IMR-90 (cell line): Measurements from ENCODE around the gene BCAS1. TPM values are rescaled to one million over a fixed set of nuclear protein-coding genes. Genes with fewer than 3 reads are reported as not detected.

Source experiments
- ATAC-seq: fragments of 200-7000 bp; cut with Tn5 transposase; 2 replicates; pipeline ENCODE4 v1.9.1; 2020; ENCODE audit warnings: low read depth, mild to moderate bottlenecking, moderate library complexity
- BruUV-seq: library from RNA; stranded (reverse); fragments of 400-500 nt; replicated peaks from 2 replicates; lab custom pipeline; 2021; lab: Mats Ljungman, UMichigan
- CTCF ChIA-PET: fragments of 300-600 bp; formaldehyde crosslinking; extraction: SDS; loops from one replicate; lab custom pipeline; 2021; ENCODE audit warnings: antibody characterized with exemption; lab: Yijun Ruan, JAX
- POLR2A ChIA-PET: fragments of 300-600 bp; sonication (Branson Sonifier 250); formaldehyde crosslinking; loops from one replicate; lab custom pipeline; 2022; ENCODE audit warnings: antibody characterized with exemption; ENCODE audit not compliant: unreplicated experiment; lab: Charles Lee
- DNase-seq: peaks from one replicate; pipeline ENCODE4 v3.0.0; 2013
- H2AFZ ChIP-seq: replicated peaks from 2 replicates; pipeline ENCODE3; 2013; ENCODE audit warnings: low read length, mild to moderate bottlenecking; ENCODE audit not compliant: poor library complexity
- H2AK5ac ChIP-seq: 2 replicates; pipeline ENCODE4 v1.6.1; 2013; ENCODE audit warnings: low read depth, low read length, inconsistent platforms
- H2AK9ac ChIP-seq: replicated peaks from 2 replicates; pipeline ENCODE3; 2013; ENCODE audit warnings: mild to moderate bottlenecking, low read depth, low read length, moderate library complexity; ENCODE audit not compliant: poor library complexity
- H2BK120ac ChIP-seq: 2 replicates; pipeline ENCODE4 v1.6.1; 2013; ENCODE audit warnings: low read depth, low read length, inconsistent platforms
- H2BK15ac ChIP-seq: 3 replicates; pipeline ENCODE4 v1.6.1; 2013; ENCODE audit warnings: low read depth, low read length, inconsistent platforms
- H2BK20ac ChIP-seq: 2 replicates; pipeline ENCODE4 v1.6.1; 2013; ENCODE audit warnings: low read depth, mild to moderate bottlenecking, inconsistent platforms, low read length, moderate library complexity
- H2BK5ac ChIP-seq: 2 replicates; pipeline ENCODE4 v1.6.1; 2013; ENCODE audit warnings: mild to moderate bottlenecking, low read depth, low read length, inconsistent platforms; ENCODE audit not compliant: poor library complexity, severe bottlenecking
- H3K14ac ChIP-seq: replicated peaks from 2 replicates; pipeline ENCODE4 v1.6.1; 2013; ENCODE audit warnings: low read depth, low read length, inconsistent platforms
- H3K18ac ChIP-seq: 2 replicates; pipeline ENCODE4 v1.6.1; 2013; ENCODE audit warnings: low read depth, low read length, control low read depth
- H3K23ac ChIP-seq: 2 replicates; pipeline ENCODE4 v1.6.1; 2013; ENCODE audit warnings: low read depth, low read length, inconsistent platforms
- H3K27ac ChIP-seq: 2 replicates; pipeline ENCODE4 v1.5.1; 2013; ENCODE audit warnings: mild to moderate bottlenecking, control low read depth, low read length; ENCODE audit not compliant: insufficient read depth
- H3K27me3 ChIP-seq: 2 replicates; pipeline ENCODE4 v1.6.1; 2013; ENCODE audit warnings: low read length; ENCODE audit not compliant: control insufficient read depth, insufficient read depth
- H3K36me3 ChIP-seq: 2 replicates; pipeline ENCODE4 v1.6.1; 2013; ENCODE audit warnings: low read length, mixed read lengths; ENCODE audit not compliant: control insufficient read depth, insufficient read depth
- H3K4ac ChIP-seq: 2 replicates; pipeline ENCODE4 v1.6.1; 2013; ENCODE audit warnings: low read depth, low read length, inconsistent platforms
- H3K4me1 ChIP-seq: 2 replicates; pipeline ENCODE4 v1.6.1; 2013; ENCODE audit warnings: low read length, mixed read lengths; ENCODE audit not compliant: control insufficient read depth, insufficient read depth
- H3K4me2 ChIP-seq: 2 replicates; pipeline ENCODE4 v1.6.1; 2013; ENCODE audit warnings: low read depth, mild to moderate bottlenecking, control low read depth, low read length, moderate library complexity
- H3K4me3 ChIP-seq: 2 replicates; pipeline ENCODE4 v1.5.1; 2013; ENCODE audit warnings: low read depth, mild to moderate bottlenecking, control low read depth, low read length, moderate library complexity; ENCODE audit not compliant: insufficient read depth
- H3K56ac ChIP-seq: 2 replicates; pipeline ENCODE4 v1.6.1; 2013; ENCODE audit warnings: low read length, inconsistent platforms; ENCODE audit not compliant: insufficient read depth; ENCODE audit errors: extremely low read depth
- H3K79me1 ChIP-seq, 2 experiments: 2 replicates each; pipeline ENCODE4 v1.6.1; 2013; ENCODE audit warnings: low read length in 2 of 2, inconsistent platforms in 1 of 2, low read depth in 1 of 2
- H3K9ac ChIP-seq: 2 replicates; pipeline ENCODE4 v1.6.1; 2013; ENCODE audit warnings: low read depth, low read length, control low read depth
- H3K9me1 ChIP-seq: 2 replicates; pipeline ENCODE4 v1.6.1; 2013; ENCODE audit warnings: low read length, inconsistent platforms; ENCODE audit not compliant: insufficient read depth
- H3K9me3 ChIP-seq: 2 replicates; pipeline ENCODE4 v1.6.1; 2013; ENCODE audit warnings: low read length; ENCODE audit not compliant: control insufficient read depth, insufficient read depth
- H4K20me1 ChIP-seq: 2 replicates; pipeline ENCODE4 v1.6.1; 2013; ENCODE audit warnings: low read length, inconsistent platforms; ENCODE audit not compliant: insufficient read depth
- H4K5ac ChIP-seq: 2 replicates; pipeline ENCODE4 v1.6.1; 2013; ENCODE audit warnings: mild to moderate bottlenecking, low read depth, low read length, control low read depth
- H4K8ac ChIP-seq, 2 experiments: 2 replicates each; pipeline ENCODE4 v1.6.1; 2013; ENCODE audit warnings: low read depth in 2 of 2, low read length in 2 of 2, control low read depth in 1 of 2, inconsistent platforms in 1 of 2
- H4K91ac ChIP-seq: 2 replicates; pipeline ENCODE4 v1.6.1; 2013; ENCODE audit warnings: low read depth, low read length, inconsistent platforms; ENCODE audit not compliant: insufficient read depth
- BHLHE40 ChIP-seq: fragments of 150-350 bp; IDR thresholded peaks from 2 replicates; pipeline ENCODE4 v1.6.1; 2016; ENCODE audit warnings: mild to moderate bottlenecking, low read depth, low read length
- CEBPB ChIP-seq: IDR thresholded peaks from 2 replicates; pipeline ENCODE4 v1.6.1; 2012; ENCODE audit warnings: low read depth, low read length, improper control_type of control experiment
- CHD1 ChIP-seq: IDR thresholded peaks from 2 replicates; pipeline ENCODE4 v1.6.1; 2012; ENCODE audit warnings: low read depth, low read length, improper control_type of control experiment
- ELK1 ChIP-seq: fragments of 150-350 bp; IDR thresholded peaks from 2 replicates; pipeline ENCODE4 v1.6.1; 2016; ENCODE audit warnings: low read depth, mild to moderate bottlenecking, low read length, moderate library complexity, borderline replicate concordance
- FOS ChIP-seq: fragments of 150-350 bp; IDR thresholded peaks from 2 replicates; pipeline ENCODE4 v1.6.1; 2016; ENCODE audit warnings: low read depth, low read length
- MAFK ChIP-seq: IDR thresholded peaks from 2 replicates; pipeline ENCODE4 v1.6.1; 2012; ENCODE audit warnings: low read depth, low read length, improper control_type of control experiment
- MAZ ChIP-seq: IDR thresholded peaks from 2 replicates; pipeline ENCODE4 v1.6.1; 2012; ENCODE audit warnings: low read depth, mild to moderate bottlenecking, low read length, improper control_type of control experiment, moderate library complexity, borderline replicate concordance
- RCOR1 ChIP-seq: IDR thresholded peaks from 2 replicates; pipeline ENCODE4 v1.6.1; 2012; ENCODE audit warnings: mild to moderate bottlenecking, low read length, improper control_type of control experiment; ENCODE audit not compliant: insufficient replicate concordance
- RFX5 ChIP-seq: IDR thresholded peaks from 2 replicates; pipeline ENCODE4 v1.8.0; 2012; ENCODE audit warnings: low read depth, mild to moderate bottlenecking, low read length, moderate library complexity
- USF2 ChIP-seq: fragments of 150-350 bp; IDR thresholded peaks from 2 replicates; pipeline ENCODE4 v1.6.1; 2017; ENCODE audit warnings: mild to moderate bottlenecking, antibody characterized with exemption, low read length, low read depth
- WGBS, 2 experiments: methylation state at CpG; one replicate each; pipeline versions ENCODE4 v1.1.5 to v1.1.7; 2013; ENCODE audit warnings: missing lambda C conversion rate in 2 of 2; ENCODE audit not compliant: insufficient read length in 1 of 2; ENCODE audit errors: extremely low coverage in 2 of 2; 5-methylcytosine and 5-hydroxymethylcytosine counted together
- dilution Hi-C: fragments of 300-500 bp; cut with HindIII; formaldehyde crosslinking; loops from one replicate; pipeline ENCODE4 v1.14.3; 2018; ENCODE audit warnings: low sequenced_read_pairs; ENCODE audit not compliant: unreplicated experiment
- in situ Hi-C: fragments of 300-500 bp; cut with MboI; formaldehyde crosslinking; loops from 3 replicates; pipeline ENCODE4 v1.14.3; 2019; ENCODE audit warnings: low sequenced_read_pairs, inconsistent platforms, mixed read lengths
- intact Hi-C: fragments of 100-400 bp; cut with micrococcal nuclease; formaldehyde crosslinking; loops from 2 replicates; pipeline ENCODE4 v1.10.0; 2022
- polyA plus RNA-seq, 3 experiments: library from polyadenylated mRNA; depleted of rRNA; stranded (reverse); fragments of >200 nt; gene quantifications; 2 replicates each; pipeline ENCODE4 v1.2.3, GENCODE V29; 2012; ENCODE audit warnings: low replicate concordance in 1 of 3
- total RNA-seq: library from RNA; depleted of rRNA; stranded (reverse); fragments of >200 nt; gene quantifications from 2 replicates; pipeline ENCODE4 v1.2.3, GENCODE V29; 2012

BCAS1 gene
- total and polyA plus RNA-seq, 2 of the 4 experiments (the other 2 are of a cell fraction) = under 0.01 TPM; not detected in 1

GRCh38 chr20:54103067-54103761, 32.8 kb upstream of the BCAS1 start (continued):
- TF ChIP-seq USF2 = peak; percentile 75; the same call in 1 of the 2 replicates
- TF ChIP-seq RCOR1 = no peak
- no peak for TF ChIP-seq FOS
- TF ChIP-seq CEBPB = no peak

- H2BK120ac ChIP-seq = no peak overlapping the region
- H3K27ac ChIP-seq = no peak overlapping the region
- H3K79me1 ChIP-seq = no peaks in the 10 kb centered on the region
- no peaks in the 10 kb centered on the region for H3K9me3 ChIP-seq
- BruUV-seq = no TSS peak
- H4K91ac ChIP-seq = no peak overlapping the region
- H4K20me1 ChIP-seq = no peaks in the 10 kb centered on the region
- no peak for ATAC-seq
- H2AFZ ChIP-seq = no peak overlapping the region
- no peak for DNase-seq
- H3K4me3 ChIP-seq = no peak overlapping the region
- H3K4me2 ChIP-seq = no peak overlapping the region
- ChIA-PET CTCF (interaction anchor here (0.6 to 4.5 kb wide), 11 partner anchors 8 to 545 kb away, joined by 3 to 66 read pairs (median 4); partner anchors contain the start of gene PFDN4), POLR2A (no interaction called here)
- H4K8ac ChIP-seq = no peak overlapping the region
- in situ Hi-C loops = loop anchor here (5.0 to 10.0 kb wide), 2 partner anchors 95 to 532 kb away; no protein-coding TSS in a partner anchor
- WGBS, 2 experiments = no CpG with 5 or more reads among the region's 2 CpGs
- H3K23ac ChIP-seq = no peak overlapping the region
- H3K4me1 ChIP-seq = no peaks in the 10 kb centered on the region
- no peak overlapping the region for H3K14ac ChIP-seq
- H3K27me3 ChIP-seq = peaks cover 5% of the 10 kb centered on the region; the same call in 1 of the 2 replicates
- no peak overlapping the region for H2BK15ac ChIP-seq
- H2BK5ac ChIP-seq = no peak overlapping the region
- H4K5ac ChIP-seq = no peak overlapping the region
- no peaks in the 10 kb centered on the region; the same call in 1 of the 2 replicates for H3K9me1 ChIP-seq
- dilution Hi-C loops = no loop called here
- H2AK5ac ChIP-seq = no peak overlapping the region
- intact Hi-C loops = no loop called here
- H2BK20ac ChIP-seq = no peak overlapping the region
- H3K18ac ChIP-seq = no peak overlapping the region
- no peaks in the 10 kb centered on the region for H3K36me3 ChIP-seq
- no peak overlapping the region for H3K9ac ChIP-seq
- H2AK9ac ChIP-seq = no peak overlapping the region
- H3K56ac ChIP-seq = no peak overlapping the region
- H3K4ac ChIP-seq = no peak overlapping the region
- TF ChIP-seq RFX5 (no peak), USF2 (no peak), MAZ (no peak), RCOR1 (no peak), FOS (no peak), MAFK (no peak), BHLHE40 (no peak), ELK1 (no peak), CHD1 (no peak)
Measured at GRCh38 chr20:54102543-54102942, 32.1 kb upstream of the BCAS1 start.
